CD4-positive, alpha-beta T cell treated with Interleukin-1 beta for 1 hour (primary cell): ENCODE measurements around the gene SETD7.

ENCODE experiments used
- DNase-seq, 2 donors: peaks; one replicate each; pipeline ENCODE4 v3.0.0-alpha.2; 2020 to 2022

Gene SETD7

DNA sequence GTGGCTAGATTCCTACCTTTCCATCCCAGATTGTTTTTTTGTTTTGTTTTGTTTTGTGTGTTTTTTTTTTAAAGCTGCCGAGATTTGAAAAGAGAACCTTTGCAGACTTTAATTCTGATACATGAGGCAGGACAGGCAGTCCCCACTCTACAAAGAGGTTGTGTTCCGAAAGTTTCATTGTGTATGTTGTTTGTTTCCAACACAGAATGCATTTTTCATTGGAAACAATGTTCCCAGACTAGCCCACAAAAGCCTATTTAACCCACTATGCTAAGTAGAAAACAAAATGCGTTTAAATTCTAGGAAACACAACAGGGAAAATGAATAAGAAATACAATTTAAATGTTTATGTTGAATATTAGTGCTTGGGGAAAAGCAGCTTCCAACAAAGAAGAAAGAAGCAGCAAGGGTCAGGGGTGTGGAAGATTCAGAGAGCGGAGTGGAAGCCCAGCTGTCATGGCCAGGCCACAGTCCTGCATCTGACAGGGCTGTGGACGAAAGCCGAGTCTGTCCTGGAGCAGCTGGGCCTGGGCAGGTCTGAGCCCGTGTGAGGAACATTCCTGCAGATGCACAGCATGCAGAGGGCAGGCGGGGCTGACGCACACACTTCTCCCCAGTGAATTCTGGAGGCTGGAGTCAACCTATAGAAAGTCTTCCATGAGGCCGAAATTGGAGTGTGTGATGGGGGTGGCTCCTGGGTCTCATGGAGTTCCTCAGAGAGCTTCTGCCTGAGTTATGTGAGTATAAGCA is 12.4 kb upstream of the SETD7 start:
- DNase-seq, result no peak

DNA sequence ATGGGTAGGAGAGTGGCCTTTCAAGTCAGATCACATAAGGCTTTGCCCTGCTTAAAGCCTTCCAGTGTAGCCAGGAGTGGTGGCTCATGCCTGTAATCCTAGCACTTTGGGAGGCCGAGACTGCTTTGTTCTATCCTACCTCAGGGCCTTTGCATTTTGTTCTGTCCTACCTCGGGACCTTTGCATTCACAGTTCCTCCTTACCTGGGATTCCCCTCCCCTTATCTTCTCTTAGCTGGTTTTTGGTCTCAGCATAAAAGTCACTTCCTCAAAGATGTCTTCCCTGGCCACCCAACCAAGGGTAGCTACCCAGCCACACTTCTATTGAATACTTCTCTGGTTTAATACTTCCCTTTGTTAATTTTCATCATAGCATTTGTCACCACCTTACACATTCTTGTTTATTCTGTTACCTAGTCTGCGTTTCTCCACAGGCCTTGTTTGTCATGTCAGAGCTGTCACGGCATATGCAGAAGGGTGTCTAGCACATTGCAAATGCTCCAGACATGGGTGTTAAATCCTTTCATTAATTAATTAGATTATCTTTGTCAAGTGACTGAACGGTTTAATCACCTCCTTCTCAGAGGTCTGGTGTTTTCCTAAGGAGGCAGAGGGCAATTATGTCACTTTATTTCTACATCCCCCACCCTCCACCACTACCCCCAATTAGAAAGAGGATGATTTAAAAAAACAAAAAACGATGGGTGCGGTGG is 11.3 kb upstream of the SETD7 start:
- no peak for DNase-seq

DNA sequence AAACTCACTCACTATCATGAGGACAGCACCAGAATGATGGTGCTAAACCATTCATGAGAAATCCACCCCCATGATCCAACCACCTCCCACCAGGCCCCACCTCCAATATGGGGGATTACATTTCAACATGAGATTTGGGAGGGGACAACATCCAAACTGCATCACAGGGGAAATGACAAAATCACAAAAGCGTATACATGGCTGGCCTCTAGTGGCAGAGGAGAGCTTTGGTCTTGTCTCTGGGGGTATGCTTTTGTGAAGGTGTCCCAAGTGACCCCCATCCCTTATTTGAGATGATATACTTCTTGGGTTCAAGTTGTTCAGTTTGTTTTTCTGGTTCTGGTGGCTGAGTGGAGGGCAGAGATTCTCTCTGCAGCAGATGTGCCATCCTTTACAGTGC is 8.5 kb upstream of the SETD7 start:
- peak in 1 of 2 donors; percentile 6 for DNase-seq

DNA sequence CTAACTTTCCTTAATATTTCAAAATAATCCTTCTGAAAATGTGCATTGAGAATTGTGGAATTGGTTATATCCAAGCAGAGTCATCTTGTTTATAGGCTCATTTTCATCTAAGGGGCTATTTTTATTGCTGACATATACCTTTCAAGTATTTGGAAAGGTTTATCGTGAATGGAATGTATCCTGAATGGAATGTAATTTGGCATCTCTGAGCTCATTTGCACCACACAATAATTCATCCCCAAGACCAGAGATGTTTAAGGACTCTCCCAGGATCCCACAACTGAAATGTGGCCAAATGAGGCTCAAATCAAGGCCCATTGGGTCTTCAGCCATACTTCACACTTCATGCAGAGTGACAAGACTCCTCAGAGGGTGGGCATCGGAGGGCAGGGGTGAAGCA is 7.5 kb upstream of the SETD7 start:
- DNase-seq, result no peak

DNA sequence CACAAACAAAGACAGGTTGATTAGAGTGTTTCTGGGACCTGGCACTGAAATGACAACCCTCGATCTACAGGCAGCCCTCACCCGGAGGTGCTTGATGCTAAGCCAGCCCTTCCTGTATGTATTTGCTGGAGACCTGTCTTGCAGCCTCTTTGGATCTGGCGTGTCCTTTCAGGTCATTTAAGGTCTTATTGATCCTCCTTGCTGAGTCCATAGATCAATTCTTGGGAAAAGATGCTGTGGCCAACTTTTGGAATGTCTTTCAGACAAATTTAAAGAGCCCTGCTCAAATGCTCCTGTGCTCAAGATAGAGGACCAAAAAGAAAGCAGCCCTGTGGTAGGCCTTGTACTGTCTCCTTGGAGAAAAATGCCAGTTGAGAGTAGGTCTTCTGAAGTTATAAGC is 6.8 kb upstream of the SETD7 start:
- DNase-seq, result no peak

DNA sequence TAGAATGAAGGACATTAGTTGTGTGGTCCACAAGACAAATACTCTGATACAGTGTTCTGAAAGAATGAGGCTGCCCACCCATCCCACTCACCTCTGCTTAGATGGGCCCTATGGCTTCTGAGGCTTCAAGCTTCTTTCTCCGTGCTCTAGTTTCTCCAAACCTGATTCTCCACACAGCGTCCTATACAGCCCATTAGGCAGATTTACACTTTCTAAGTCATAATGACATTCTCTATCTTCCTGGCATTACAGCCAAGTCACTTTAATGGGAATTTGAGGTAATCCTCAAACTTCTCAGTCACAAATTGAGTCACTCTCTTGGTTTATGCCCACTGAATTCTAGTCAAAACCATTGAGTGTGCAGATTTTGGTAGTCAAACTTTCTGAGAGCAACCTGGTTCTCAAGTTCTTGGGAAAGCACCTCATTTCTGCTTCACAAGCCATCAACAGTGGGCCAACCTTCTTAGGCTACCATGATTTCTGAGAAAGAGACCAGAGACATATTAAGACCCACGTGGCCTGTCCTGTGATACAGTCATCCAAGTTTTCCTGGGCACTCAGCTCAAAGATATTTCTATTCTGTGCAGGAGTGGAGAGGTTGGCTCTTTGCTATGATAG is 6.2 kb upstream of the SETD7 start:
- no peak for DNase-seq

DNA sequence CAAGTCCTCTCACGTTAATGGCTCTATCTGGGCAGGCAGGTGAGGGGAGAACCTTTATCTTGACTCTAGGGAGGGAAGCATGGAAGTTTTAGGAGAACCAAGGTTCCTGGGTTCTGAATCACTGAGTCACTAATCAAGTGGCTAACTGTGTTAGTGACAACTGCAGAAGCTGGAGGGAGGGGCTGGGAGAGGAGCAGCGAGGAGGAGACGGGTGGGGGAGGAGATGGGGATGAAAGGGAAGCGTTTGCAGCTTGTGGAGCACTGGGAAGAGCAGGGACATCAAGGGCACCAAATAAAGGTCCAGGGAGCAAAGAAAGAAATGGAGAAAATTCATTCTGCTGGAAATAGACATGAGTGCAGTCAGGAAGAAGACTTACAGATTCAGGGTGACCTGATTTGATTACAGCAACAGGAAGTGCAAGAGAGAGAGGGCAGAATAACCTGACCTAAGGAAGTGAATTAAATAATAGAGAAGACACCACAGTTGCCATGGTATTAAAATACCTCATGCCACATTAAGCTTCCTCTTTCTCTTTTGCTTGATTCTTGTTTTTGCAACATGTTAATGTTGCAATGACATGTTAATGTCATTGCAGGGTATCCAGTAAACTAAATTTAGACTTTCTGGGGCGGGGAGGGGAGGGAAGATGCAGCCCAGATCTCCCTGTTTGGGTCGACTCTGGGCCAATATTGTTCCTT is 4.5 kb upstream of the SETD7 start:
- peak; percentile 50 to 65 for DNase-seq

DNA sequence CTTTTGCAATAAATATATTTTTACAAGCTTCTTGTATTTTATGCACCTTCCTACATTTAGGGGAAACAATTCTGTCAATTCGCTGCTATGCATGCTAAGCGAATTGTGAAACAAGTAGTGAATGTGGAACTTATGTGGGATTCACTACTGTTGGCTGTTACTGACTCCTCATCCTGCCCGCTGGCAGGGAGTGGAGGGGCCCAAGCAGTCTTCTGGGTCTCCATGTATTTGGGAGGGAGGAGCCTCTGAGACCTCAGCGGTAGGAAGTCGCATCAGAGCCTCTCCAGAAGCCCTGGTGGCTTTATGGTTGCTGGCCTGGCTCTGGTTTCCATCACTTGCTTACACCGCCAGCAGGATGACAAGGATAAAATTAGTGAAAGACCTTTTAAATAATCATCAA is 3.7 kb upstream of the SETD7 start:
- DNase-seq, result peak; percentile 11 to 26

DNA sequence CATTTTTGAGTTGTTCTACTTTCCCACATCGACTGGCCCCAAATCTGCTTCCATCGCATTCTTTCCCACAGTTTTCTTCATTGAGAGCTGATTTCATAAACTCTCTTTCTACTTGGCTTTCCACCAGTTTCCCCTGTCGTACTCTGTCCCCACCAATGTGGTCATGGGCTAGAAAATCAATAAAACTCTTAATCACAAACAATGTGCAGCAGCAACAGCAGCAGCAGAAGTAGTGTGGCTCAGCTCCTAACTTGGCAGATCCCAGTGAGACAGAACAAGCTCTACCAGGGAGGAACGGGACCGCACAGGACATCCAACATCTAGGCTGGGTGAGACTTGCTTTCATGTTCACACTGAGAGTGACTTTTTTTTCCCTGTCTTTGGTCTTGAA is 3.1 kb upstream of the SETD7 start:
- no peak for DNase-seq

DNA sequence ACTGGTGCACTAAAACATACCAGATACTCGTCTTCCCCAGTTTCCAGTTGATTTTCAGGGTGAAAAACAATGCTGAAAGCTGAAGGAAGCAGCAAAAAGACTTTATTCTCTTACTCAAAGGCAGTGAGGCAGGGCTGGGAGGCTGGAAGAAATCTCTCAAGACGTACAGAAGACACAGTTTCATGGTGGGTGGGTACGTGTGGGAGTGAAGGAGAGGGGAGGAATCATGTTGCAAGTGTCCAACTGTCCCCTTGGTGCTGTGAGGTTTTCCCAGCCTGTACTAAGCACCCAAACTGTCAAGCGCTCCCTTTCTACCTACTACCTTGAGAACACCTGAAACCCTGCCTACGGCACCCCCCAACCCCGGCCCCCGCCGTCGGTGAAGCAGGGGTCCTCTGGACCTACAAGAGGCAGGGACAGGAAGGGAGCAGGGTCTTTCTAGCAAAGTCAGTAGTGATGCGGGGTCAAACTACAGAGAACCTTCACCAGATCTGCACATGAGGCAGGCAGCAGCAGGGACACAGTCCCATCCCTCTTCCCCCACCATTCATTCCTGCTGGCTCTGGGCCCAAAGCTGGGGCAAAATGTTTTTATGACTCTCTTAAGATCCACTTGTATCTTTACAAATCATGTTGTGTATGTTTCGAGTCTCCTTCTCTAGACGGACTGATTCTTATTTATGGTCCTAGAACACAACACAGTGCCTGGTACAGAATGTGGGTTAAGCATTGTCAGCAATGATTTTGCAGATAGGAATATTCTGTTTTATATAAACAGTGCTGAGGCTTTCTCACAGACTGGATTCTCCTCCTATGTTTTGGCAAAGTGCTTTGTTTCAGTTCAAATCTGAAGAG is 2.4 kb upstream of the SETD7 start:
- no peak for DNase-seq

DNA sequence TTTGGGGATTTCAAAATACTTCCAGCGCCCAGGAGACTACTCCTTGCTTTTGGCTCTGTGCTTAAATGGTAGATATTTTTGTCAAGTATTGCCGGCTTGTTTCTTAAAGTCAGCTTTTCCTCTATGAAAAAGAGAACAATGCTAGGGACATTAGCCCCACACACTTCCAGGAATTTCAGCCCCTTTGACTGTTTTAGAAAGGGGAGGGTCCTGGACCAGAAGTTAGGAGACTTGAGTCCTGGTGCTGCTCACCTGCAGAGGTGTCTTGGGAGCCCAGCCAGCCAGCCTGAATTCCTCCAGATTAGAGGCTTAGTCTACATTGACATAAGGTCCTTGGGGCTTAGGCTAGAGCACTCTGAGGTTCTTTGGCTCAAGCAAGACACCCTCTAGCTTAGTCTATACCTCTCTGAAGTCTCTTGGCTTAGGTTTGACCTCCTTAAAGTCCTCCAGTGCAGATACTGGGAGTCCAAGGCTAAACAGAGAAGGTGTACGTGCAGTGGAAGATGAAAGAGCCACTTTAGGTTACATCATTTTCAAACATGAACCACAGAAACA is 1.6 kb upstream of the SETD7 start:
- DNase-seq, result peak in 1 of 2 donors; percentile 6

DNA sequence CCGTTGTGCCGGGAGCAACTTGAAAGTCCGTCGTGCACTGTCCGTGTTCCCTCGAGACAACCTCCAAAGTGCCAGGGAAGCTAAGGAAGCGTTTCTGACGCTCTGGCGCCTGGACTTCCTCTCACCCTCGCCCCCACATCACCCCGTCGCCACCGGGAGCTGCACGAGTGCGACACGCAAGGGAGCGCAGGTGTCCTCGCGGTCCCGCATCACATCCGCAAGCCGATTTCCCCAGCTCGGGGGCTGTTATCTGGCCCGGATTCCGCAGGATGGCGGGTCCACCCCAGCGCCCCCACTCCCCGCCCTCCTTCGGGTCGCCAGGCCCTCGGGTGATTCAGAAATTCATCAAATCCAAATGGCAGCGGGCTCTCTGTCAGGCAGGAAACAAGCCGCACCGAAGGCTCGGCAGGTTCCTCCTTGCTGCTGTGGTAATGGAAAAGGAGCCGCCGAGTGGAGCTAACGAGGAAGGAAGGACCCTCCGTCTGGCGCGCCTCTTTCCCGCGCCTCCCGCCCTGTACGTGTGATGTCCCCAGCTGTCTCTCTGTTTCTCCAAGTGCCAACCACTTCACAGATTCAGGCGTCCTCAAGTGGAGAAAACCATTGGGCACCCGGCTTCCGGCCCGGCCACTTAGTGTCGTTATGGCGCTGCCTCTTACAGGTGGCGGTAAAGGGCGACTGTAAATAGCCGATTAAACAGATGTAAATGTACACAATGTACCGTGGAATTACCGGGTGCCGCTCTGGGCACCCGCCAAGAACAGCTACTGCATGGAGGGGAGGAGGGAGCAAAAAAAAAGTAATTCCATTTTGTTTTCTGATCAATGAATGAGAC is 921 bp upstream of the SETD7 start:
- DNase-seq, result peak; percentile 71 to 73

DNA sequence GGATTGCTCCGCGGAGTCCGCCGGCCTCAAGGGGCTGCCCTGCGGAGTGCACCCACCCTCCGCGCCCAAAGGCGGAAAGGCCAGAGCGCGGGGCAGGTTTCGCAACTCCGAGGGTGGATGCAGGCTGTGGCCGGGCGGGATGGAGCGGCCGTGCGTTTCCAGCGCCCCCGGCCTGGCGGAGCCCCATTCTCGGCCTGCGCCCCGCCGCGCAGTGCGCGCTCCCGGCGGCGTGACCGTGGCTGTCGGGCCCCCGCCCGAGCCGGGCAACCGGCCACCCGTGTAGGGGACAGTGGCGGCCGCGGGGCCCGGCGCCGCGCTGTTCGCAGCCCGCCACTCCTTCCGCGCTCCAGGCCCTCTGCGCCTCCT is 331 bp downstream of the SETD7 start:
- no peak for DNase-seq

DNA sequence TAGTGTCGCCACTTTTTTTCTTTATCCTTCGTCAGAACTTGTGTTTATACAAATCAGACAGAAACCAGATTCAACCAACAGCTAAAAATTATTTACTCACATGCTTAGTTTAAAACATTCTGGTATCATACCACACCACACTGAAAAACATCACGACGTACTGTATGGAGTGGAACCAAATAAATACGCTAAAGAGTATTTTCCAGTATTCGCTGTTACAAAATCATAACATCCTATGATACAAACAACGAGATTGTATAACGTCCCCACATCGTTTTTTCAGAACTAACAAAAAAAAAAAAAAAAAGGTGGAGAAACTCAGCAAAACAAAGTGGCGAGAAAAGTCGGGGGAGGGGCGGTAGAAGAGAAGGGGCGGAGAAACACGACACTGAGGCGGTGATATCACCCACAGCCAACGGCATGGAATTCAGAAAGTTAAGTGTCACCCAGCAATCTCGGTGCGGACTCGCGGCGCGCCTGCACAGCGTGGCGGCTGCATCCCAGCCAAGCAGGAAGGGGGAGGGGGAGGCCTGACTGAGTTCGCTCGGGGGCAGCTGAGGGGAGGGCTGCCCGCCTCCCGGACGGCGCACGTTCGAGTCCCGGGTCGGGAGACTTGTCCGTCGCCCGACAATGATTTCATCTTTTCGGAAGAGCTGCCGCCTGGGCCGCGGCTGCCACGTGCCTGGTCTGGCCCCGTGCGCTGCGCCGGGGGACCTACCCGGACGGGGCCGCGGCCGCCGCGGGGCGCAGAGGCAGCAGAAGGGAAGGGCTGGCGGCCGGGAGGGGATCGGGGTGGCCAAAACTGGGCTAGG is 920 bp downstream of the SETD7 start:
- peak; percentile 88 to 89 for DNase-seq

DNA sequence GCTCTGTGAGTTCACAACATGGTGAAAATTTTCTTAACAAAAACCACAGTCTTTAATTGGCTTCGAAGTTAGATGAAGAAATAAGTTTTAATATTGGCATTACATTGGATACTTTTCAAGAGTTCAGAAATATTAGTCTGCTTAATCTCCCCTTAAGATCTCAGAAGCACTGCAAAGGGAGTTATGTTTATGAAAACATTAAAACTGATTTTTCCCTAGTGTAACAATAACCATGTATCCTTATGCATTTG is 1.5 kb downstream of the SETD7 start:
- no peak for DNase-seq

DNA sequence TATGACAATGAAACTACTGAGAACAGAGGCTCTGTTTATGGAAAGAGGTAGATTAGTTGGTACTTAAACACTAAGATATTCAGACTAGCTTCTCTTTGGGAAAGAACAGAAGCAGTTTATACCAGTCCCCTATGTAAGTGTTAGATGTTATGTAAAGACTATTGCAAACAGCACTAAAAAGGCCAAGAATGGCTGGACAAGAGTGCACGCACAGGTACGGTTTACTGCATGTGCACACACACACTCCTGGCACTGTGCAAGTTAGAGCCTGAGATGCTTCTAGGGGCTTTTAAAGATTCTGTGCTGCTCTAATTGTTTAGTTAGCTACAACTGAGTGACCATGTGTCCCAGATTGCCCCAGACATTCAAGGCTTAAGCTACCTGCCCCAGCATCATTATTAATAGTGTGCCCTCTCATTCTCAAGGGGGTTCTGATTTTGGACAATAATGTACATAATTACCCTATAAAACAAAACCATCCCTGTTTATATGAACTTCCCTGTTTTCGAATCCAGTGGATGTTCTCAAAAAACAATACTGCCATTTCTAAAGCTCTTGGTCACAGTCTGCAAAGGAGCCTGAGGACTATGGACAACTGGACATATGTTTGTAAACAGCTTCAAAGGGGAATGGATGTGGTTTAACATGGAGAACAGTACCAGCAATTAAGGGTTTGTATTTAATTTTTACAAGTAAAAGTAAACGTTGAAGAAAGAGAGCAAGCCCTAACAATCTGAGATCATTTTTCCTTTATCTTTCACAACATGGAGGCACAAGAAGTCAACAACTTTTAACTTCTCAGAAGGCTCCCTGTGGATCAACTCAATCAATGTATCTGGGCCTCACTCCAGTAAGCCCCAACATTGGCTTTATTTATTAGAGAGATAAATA is 2.0 kb downstream of the SETD7 start:
- DNase-seq, result no peak

DNA sequence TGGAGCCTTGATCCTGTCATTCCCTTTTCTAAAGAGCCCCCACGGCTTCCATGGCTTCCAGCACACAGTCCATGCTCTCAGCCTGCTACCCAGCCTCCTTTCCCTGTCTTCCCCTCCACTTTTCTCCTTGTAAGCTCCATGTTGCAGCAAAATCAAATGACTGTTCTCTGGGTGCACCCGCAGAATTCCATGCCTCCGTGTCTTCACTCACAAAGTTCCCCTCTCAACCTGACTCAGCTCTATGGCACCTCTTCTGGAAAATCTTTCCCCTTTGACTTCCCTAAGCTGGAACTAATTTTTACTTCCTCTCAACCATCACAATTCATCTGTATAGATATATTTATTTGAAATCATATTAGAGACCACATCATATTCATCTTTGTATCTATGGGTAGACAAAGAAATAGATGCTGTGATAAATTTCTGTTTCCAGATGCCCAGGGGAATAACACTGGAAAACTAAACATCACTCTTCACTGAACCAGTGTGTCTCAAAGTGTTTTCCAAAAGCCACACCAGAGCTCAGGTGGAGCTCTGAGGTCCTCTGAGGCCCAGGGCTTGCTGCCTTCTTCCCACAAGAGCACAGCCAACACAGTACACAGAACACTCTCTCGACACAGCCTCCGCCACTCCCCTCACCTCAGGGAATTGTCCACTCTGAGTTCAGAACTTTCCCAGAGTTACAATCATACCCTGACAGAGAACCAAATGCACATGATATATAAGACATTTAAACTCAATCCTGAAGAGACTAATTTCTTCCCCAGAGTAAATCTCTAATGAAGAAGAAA is 3.3 kb downstream of the SETD7 start:
- DNase-seq, result no peak

DNA sequence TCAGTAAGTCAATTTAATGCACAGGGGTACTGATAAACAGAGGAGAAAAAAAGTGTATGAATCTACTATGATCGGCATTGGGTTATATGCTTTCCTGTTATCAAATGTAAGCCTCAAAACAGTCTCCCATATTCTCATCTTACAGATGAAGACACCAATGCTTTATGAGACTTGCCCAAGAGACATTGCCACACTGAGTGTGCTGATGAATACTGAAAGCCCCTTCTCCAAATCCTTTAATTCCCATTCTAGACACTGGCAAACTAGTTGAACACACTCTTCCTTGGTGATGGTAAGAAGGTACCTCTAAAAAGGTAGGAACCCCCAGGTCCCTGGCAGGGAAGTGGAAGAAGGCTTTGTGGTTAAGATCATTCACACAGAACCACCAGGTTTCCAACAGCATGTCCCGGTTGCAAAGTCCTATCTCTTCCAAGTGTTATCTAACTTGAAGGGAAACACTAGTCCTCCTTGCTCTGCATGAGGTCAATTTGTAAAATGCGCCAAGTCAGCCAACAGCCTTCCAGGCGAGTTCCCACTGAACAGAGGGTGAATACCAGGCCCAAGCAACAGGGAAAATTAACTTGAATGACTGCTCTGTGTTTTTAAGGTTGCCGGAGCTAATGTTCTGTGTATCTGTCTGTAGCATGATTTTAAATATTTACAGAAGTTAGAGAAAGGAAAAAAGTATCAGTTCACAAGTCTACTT is 5.1 kb downstream of the SETD7 start:
- DNase-seq, result no peak
